Neuronal stem cell (in vitro differentiated cells): ENCODE data around the gene SPACDR.

Source experiments
- DNase-seq: peaks from one replicate; pipeline ENCODE4 v3.0.0-alpha.2; 2013; ENCODE audit warnings: low spot score
- H2AFZ ChIP-seq: one replicate; pipeline ENCODE4 v1.6.1; 2013; ENCODE audit warnings: mild to moderate bottlenecking, low read length, inconsistent platforms
- H2AK5ac ChIP-seq: 2 replicates; pipeline ENCODE4 v1.6.1; 2013; ENCODE audit warnings: low read depth, mild to moderate bottlenecking, inconsistent platforms, low read length, moderate library complexity, mixed read lengths
- H2BK120ac ChIP-seq: 2 replicates; pipeline ENCODE4 v1.6.1; 2013; ENCODE audit warnings: low read depth, mild to moderate bottlenecking, inconsistent platforms, low read length, moderate library complexity, mixed read lengths
- H2BK12ac ChIP-seq: one replicate; pipeline ENCODE4 v1.6.1; 2013; ENCODE audit warnings: low read length, inconsistent platforms
- H2BK15ac ChIP-seq: 2 replicates; pipeline ENCODE4 v1.6.1; 2013; ENCODE audit warnings: mild to moderate bottlenecking, low read length, inconsistent platforms, mixed read lengths
- H2BK5ac ChIP-seq: one replicate; pipeline ENCODE4 v1.6.1; 2013; ENCODE audit warnings: inconsistent platforms, mild to moderate bottlenecking, low read length, moderate library complexity
- H3K14ac ChIP-seq: one replicate; pipeline ENCODE4 v1.6.1; 2013; ENCODE audit warnings: low read length, inconsistent platforms
- H3K18ac ChIP-seq: 2 replicates; pipeline ENCODE4 v1.6.1; 2013; ENCODE audit warnings: low read length, inconsistent platforms
- H3K23ac ChIP-seq: 2 replicates; pipeline ENCODE4 v1.6.1; 2013; ENCODE audit warnings: low read depth, mild to moderate bottlenecking, mixed read lengths, low read length, inconsistent platforms; ENCODE audit not compliant: poor library complexity
- H3K27ac ChIP-seq: replicated peaks from 3 replicates; pipeline ENCODE4 v1.5.1; 2013; ENCODE audit warnings: low read length, inconsistent platforms
- H3K27me3 ChIP-seq, 3 experiments: 2 replicates each; pipeline ENCODE4 v1.6.1; 2013; ENCODE audit warnings: low read length in 3 of 3, mild to moderate bottlenecking in 2 of 3, inconsistent platforms in 1 of 3, low read depth in 1 of 3, mixed read lengths in 1 of 3, moderate library complexity in 1 of 3; ENCODE audit not compliant: control insufficient read depth in 3 of 3, insufficient read depth in 3 of 3
- H3K36me3 ChIP-seq, 2 donors: replicated peaks in 1 of 2; 2 replicates each; pipeline ENCODE4 v1.6.1; 2013; ENCODE audit warnings: low read length in 2 of 2; ENCODE audit not compliant: control insufficient read depth in 2 of 2, insufficient read depth in 2 of 2
- H3K4ac ChIP-seq: 2 replicates; pipeline ENCODE4 v1.6.1; 2013; ENCODE audit warnings: inconsistent platforms, mild to moderate bottlenecking, low read length, moderate library complexity
- H3K4me1 ChIP-seq, 2 donors: 1 replicate in 1 of 2; 2 replicates in 1 of 2; pipeline ENCODE4 v1.6.1; 2013; ENCODE audit warnings: low read length in 2 of 2, low read depth in 1 of 2; ENCODE audit not compliant: control insufficient read depth in 2 of 2, insufficient read depth in 1 of 2
- H3K4me2 ChIP-seq: one replicate; pipeline ENCODE4 v1.6.1; 2013; ENCODE audit warnings: mild to moderate bottlenecking, low read length, inconsistent platforms; ENCODE audit not compliant: insufficient read depth, poor library complexity, severe bottlenecking
- H3K4me3 ChIP-seq, 2 donors: 2 replicates each; pipeline ENCODE4 v1.5.1; 2013; ENCODE audit warnings: low read length in 2 of 2, mild to moderate bottlenecking in 2 of 2, inconsistent platforms in 1 of 2, moderate library complexity in 1 of 2
- H3K79me1 ChIP-seq: one replicate; pipeline ENCODE4 v1.6.1; 2013; ENCODE audit warnings: low read depth, mild to moderate bottlenecking, inconsistent platforms, low read length, moderate library complexity
- H3K9ac ChIP-seq: one replicate; pipeline ENCODE4 v1.6.1; 2013; ENCODE audit warnings: mild to moderate bottlenecking, low read depth, low read length, inconsistent platforms; ENCODE audit not compliant: poor library complexity
- H3K9me3 ChIP-seq, 2 donors: replicated peaks in 1 of 2; 2 replicates each; pipeline versions ENCODE3 to v1.6.1; 2013; ENCODE audit warnings: low read length in 2 of 2, mild to moderate bottlenecking in 2 of 2, inconsistent platforms in 1 of 2, low read depth in 1 of 2, mixed read lengths in 1 of 2, moderate library complexity in 1 of 2; ENCODE audit not compliant: control insufficient read depth in 2 of 2, insufficient read depth in 1 of 2
- H4K8ac ChIP-seq: one replicate; pipeline ENCODE4 v1.6.1; 2013; ENCODE audit warnings: low read depth, mild to moderate bottlenecking, inconsistent platforms, low read length, moderate library complexity
- H4K91ac ChIP-seq: one replicate; pipeline ENCODE4 v1.6.1; 2013; ENCODE audit warnings: low read length, low read depth, mild to moderate bottlenecking, inconsistent platforms; ENCODE audit not compliant: poor library complexity
- WGBS, 2 donors: extraction: QIAGEN DNeasy Blood & Tissue Kit; methylation state at CpG; one replicate each; pipeline ENCODE4 v1.1.7; 2013; ENCODE audit warnings: missing lambda C conversion rate in 2 of 2, mixed read lengths in 1 of 2; ENCODE audit not compliant: insufficient read length in 2 of 2, insufficient replicate concordance in 1 of 2; ENCODE audit errors: extremely low coverage in 2 of 2; 5-methylcytosine and 5-hydroxymethylcytosine counted together

The SPACDR gene

GRCh38 chr7:100406767-100407166, 57.3 kb downstream of the SPACDR start:
- Histone ChIP-seq H2BK120ac (no peak overlapping the region), H2BK15ac (no peak overlapping the region), H3K4me2 (no peak overlapping the region), H2BK12ac (no peak overlapping the region), H2AK5ac (no peak overlapping the region), H3K14ac (no peak overlapping the region), H3K27me3 (peaks cover 0 to 1% (median 0%) of the 10 kb centered on the region in 3 experiments), H3K9ac (no peak overlapping the region), H3K79me1 (no peaks in the 10 kb centered on the region), H2BK5ac (no peak overlapping the region), H2AFZ (no peak overlapping the region), H3K4ac (no peak overlapping the region), H3K27ac (no peak overlapping the region), H4K8ac (no peak overlapping the region), H3K36me3 (no peaks in the 10 kb centered on the region), H3K9me3 (no peaks in the 10 kb centered on the region), H3K4me3 (no peak overlapping the region), H3K23ac (no peak overlapping the region), H4K91ac (no peak overlapping the region), H3K18ac (no peak overlapping the region), H3K4me1 (no peaks in the 10 kb centered on the region)
- WGBS, 2 donors, result no CpG with 5 or more reads among the region's 6 CpGs
- no peak for DNase-seq
